Measurements from ENCODE around the gene ACVRL1. TPM values are rescaled to one million over a fixed set of nuclear protein-coding genes. Genes with fewer than 3 reads are reported as not detected.

ACVRL1 gene
- total RNA-seq, 1 donor from 2014 or later, result not detected

DNA sequence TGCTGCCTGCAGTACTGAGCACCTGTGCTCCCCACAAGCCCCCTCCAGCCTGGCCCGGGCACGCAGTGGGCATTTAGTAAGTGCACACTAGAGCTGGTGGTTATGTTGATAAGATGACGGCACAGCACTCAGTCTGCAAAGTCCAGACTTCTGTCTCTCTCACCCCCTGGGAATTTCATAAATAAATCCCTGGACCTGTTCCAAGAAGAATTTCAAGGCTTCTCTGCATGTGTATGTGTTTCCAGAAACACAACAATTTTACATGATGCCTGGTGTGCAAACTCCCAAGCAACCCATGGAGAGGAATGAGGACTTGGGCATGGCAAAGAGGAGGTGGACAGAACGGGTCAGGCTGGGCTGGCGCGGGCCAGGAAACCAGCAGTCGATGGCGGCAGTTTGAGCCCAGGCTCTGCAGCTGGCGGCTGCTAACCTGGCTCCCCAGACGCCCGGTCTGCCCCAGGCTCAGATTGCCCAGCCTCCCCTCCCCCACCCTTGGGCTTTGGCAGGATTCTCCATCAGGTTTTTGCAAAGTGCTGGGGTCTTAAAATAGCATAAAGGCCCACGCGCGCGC is 33.8 kb downstream of the ACVRL1 start:
- intact Hi-C loops (cut with micrococcal nuclease), result no loop called here

DNA sequence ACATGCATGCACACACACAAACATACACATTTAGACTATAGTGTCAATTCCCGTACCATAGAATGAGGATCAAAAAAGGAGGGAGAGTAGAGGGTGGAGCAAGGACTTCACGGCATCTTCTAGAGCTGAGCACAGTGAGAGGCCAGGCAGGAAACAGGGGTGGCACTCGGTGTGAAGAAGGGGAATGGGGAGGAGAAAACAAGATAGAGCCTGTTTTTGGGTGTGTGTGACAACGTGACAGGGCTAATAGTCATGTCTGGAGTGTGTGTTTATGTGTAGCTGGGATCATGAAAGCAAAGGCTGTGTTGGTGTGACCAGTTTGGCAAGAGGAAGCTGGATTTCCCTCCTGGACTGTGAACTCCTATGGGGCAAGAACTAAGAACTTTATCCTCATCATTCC is 34.3 kb downstream of the ACVRL1 start:
- intact Hi-C loops (cut with micrococcal nuclease), result no loop called here

DNA sequence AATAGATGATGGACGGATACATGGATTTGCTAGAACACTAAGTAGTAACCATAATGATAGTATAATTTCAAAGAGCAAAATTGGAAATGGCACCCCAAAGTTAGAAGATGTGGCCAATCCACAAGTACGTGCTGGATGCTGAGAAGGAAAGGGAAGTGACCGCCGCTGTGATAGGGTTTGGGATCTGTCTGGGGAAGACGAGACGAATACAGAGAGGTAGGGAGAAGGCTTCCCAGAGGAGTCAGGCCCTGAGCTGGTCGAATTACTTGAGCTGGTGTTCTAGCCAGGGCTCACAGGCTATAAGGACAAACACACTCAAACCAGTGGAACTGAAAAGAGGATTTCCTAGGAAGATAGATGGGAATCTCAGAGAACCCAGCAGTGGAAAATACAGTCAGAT is 34.8 kb downstream of the ACVRL1 start:
- intact Hi-C loops (cut with micrococcal nuclease), result no loop called here

DNA sequence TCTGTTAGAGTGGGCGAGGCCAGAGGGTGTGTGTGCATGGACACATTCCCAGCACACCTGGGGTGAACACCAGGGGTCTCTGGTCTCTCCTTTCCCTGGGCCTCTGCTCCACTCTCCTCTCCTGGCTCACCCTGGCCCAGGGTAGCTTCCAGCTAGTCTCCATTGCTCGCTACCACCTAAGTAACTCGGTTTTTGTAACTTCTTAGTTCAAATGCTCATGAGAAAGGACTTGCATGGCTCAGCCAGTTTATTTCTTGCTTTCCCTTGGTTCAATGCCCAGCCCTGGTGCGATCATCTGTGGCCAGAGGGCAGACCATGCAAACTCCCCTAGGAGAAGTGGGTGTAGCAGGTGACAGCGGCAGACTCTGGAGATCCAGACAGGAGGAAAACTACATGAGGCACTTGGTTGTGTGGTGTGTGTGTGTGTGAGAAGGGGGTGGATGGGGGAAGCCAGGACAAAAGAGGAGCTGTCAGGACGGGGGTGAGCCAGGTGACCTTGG is 35.2 kb downstream of the ACVRL1 start:
- intact Hi-C loops (cut with micrococcal nuclease), result no loop called here

DNA sequence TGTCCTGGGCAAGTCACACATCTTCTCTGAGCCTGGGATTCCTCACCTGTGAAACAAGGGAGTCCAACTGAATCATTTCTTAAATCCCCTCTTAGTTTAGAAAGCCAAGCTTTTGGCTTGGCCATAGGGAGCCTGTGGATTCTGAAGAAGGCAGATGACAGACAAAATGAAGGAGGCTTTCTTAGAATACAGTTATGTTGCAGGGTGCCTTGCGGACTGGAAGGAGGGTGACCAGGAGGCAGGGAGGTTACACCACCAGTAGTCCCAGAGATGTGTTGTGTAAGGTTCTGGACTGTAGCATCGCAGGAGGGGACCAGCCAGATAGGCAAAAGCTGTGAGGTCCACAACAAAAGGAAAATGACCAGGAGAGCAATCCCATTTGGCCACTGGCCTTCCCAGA is 36.0 kb downstream of the ACVRL1 start:
- intact Hi-C loops (cut with micrococcal nuclease), result no loop called here

DNA sequence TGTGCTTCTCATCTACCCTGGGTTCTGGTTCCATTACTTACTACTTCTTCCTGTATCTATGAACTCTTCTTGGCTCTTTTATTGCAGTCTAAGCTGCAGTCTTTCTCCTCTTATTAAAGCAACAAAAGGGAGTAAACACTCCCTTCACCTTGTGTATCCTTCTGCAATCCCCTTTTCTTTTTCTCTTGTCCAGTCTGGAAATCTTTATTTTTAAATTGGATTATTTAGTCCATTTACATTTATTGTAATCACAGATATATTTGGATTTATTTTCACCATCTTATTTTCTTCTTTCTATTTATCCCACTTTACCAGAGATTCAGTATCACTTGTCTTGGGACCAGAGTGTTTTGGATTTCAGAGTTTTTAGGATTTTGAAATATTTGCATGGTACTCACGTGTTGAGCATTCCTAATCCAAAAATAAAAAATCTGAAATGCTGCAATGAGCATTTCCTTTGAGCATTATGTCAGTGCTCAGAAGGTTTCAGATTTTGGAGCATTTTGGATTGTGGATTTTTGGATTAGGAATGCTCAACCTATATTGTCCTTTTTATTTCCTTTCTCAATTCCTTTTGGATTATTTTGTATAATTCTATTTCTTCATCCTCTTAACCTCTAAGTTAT is 37.4 kb downstream of the ACVRL1 start:
- intact Hi-C loops (cut with micrococcal nuclease), result no loop called here

DNA sequence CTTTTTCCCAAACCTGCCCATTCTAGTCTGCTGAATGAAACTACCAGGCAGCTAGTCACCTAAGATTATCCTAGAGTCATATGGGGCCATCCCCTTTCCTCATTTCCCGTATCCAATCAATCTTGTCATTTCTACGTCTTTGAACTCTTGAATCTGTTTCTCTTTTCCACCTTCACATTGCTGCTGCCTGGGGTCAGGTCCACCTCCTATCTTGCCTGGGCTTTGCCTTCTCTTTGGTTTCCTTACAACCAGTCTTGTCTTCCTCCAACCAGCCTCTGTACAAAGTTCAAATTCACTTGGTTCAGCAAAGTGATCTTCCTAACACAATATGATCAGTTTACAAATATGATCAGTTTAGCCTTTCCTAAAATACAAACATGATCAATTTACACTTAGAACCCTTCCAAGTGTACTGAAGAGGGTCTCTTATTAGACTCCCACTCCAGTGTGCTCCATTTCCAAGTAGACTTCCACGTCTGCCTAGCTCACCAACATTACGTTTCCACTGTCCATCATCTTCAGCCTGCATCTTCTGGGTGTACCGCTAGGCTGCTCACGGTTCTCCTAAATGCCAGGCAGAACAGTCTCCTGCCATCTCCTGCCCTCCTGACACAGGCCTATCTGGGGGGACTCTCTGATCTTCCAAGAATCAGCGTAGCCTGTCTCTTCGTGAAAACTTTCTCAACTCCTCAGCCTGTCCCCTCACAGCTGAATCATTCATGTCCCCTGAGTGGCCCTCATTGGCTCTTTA is 40.1 kb downstream of the ACVRL1 start:
- intact Hi-C loops (cut with micrococcal nuclease), result no loop called here

DNA sequence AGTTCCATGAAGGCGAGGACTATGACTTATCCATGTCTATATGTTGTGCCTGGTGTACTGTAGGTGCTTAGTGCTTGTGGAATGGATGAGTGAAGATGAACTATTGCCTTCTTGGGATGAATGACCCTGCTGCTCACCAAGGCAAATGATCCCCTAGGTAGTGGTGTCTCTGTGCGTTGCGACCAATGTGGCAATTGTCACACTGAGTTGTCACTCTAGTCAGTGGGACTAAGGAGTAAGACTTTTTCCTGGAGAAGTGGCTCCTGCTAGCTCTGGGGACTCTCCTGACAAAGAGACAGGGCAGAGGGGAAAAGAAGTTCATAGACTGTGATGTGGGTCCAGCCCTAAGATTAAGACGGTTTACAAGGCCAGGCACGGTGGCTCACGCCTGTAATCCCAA is 40.8 kb downstream of the ACVRL1 start:
- intact Hi-C loops (cut with micrococcal nuclease), result loop anchor here (2.0 kb wide), 1 partner anchor 81 kb away; no protein-coding TSS in a partner anchor

DNA sequence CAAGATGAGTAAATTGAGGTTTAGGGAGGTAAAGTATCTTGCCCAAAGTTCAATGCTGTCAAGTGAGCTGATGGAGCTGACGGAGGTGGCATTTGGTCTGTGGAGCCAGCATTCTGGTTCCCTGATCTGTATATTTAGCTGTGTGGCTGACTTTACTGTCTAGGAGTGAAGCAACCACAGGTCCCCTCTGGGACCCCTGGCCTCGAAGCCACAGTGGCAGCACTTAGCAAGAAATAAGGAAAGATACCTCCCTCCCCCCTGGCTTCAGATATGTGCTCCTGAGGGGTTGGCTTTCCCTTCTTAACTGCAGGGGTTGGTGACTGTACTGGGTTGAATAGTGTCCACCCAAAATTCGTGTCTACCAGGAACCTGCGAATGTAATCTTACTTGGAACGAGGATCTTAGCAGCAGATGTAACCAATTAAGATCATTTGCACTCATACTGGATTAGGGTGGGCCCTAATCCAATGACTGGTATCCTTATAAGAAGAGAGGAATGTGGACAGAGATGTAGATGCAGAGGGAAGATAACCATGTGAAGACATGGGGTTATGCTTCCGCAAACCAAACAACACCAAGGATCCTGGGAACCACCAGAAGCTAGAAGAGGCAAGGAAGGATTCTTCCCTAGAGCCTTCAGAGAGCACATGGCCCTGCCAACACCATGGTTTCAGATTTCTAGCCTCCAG is 42.2 kb downstream of the ACVRL1 start:
- intact Hi-C loops (cut with micrococcal nuclease), result loop anchor here (2.0 to 10.0 kb wide), 4 partner anchors 23 to 925 kb away; partner anchors contain the start of gene SLC11A2

DNA sequence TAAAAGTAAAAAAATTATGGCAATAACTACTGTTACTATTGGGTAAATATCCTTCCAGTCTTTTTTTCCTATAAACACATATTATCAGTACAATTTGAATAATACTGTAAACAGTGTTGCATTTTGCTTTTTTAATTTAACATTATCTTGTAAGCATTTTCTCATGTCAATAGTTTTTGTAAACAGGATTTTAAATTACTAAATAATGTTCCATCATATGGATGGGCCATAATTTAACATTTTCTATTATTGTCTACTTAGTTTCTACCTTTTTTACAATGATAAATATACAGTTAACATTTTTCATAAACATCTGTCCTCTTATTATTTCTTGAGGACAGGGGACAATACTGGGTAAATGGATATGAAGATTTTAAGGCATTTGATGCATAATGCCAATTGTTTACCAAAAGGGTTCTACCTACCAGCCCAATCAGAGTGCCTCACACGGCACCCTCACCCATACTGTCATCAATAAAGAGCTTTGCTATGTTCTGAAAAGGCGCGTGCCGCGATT is 43.4 kb downstream of the ACVRL1 start:
- intact Hi-C loops (cut with micrococcal nuclease), result loop anchor here (1.0 to 10.0 kb wide), 6 partner anchors 21 to 926 kb away; partner anchors contain the start of genes SLC11A2 and TAMALIN

DNA sequence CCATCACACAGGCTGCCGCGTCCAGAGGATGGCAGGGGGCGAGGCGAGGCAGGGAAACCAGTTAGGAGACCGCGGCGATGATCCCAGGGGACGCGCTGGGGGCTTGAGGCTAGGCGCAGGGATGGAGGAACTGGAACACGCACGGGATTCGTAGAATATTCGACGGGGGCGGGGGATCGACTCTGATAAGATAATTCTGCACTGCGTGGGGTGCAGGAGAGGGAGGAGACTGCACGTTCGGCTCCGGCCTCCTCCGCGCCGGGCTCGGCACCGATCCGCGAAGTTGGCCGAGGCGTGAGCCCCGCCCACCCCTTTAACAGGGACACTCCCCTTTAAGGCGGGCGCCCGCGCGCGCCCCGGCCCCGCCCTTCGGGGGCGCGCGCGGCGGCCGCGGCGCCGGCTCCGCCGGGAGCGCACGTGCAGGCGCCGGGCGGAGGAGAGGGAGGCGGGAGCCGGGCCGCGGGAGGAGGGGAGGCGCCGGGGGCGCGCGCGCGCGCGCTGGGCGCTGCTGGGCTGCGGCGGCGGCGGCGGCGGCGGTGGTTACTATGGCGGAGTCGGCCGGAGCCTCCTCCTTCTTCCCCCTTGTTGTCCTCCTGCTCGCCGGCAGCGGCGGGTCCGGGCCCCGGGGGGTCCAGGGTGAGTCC is 44.0 kb downstream of the ACVRL1 start, which contains the start of gene ACVR1B:
Gene ACVR1B (plus strand): TSS at position 501 of the 644 bp plus-strand sequence. CDS start 45 bp downstream, at position 546.
- intact Hi-C loops (cut with micrococcal nuclease), result loop anchor here (1.0 to 10.0 kb wide), 6 partner anchors 20 to 927 kb away; partner anchors contain the start of genes SLC11A2 and TAMALIN

DNA sequence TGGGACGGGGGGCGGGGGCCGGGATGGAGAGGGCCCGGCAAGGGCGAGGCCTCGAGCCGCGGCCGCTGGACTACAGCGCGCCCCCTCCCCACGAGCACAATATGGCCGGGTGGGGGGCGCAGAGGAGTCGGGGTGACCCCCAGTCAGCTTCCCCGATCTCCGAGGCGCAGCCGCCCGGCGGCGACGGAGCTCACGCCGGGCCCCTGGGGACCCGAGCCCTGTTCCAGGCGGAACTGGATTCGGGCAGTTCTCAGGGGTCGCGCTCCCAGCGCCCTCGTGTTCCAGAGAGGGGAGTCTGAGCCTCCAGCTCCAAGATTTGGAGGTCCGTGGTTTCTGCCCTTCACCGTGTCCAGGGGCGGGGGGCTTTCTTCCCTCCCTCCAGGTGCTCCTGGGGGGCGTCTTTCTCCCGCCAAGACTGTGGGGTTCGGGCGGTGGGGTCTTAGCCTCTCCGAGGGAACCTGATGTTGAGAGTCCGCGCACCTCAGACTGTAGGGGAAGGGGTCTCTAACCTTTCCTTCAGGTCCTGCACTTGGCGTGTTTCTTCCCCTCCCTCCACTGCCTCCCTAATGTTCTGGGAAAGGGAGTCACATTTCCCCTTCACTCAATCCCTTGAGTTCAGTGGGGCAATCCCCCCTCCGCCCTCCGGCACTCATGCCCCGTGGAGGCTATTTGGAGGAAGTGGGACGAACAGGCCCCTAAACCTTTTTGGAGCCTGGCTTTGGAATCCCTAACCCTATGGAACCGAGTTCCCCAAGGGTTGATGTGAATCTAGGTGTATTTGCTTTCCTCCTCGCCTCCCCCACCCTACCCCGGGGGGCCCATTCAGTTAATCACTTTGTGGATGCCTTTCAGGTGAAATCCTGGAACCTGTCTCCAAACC is 44.8 kb downstream of the ACVRL1 start:
- intact Hi-C loops (cut with micrococcal nuclease), result loop anchor here (1.0 to 10.0 kb wide), 6 partner anchors 19 to 927 kb away; partner anchors contain the start of genes SLC11A2 and TAMALIN

DNA sequence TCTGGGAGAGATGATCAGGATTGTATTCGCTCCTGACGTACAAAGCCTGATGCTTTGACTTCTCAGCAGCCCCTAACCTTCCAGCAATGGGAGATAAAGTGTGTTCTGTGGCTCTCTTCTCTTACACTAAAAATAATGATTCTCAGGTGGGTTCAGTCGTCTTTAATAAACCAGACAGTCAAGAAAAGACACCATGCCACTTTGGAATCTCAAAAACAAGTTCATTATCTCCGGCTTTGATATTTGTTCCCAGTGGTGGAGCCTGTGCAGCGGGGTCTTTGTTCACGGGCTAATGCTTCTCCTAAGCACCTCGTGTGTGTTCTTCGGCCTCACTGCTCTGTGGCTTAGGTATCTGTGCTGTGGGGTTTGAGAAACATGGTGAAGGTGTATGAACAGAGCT is 45.8 kb downstream of the ACVRL1 start:
- intact Hi-C loops (cut with micrococcal nuclease), result loop anchor here (10.0 kb wide), 1 partner anchor 928 kb away; the partner anchor contains the start of gene SLC11A2

DNA sequence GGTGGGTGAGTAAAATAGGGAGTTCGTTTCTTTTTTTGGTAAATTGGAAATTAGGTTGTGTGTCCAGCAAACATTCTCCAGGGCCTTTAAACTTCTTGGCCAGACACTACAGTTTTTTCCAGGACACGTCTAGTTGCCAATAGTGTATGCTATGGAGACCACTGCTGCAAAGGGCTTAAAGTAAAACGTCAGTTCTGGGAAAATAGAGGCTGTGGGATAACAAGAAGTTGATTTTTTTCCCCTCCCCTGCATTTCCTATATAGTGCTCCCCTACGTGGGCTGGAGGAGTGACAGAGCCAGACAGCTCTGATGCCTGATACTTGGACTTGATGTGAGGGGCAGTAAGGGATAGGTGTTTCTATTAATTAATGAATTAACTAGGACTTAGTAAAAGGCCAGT is 46.6 kb downstream of the ACVRL1 start:
- intact Hi-C loops (cut with micrococcal nuclease), result loop anchor here (10.0 kb wide), 1 partner anchor 929 kb away; the partner anchor contains the start of gene SLC11A2

DNA sequence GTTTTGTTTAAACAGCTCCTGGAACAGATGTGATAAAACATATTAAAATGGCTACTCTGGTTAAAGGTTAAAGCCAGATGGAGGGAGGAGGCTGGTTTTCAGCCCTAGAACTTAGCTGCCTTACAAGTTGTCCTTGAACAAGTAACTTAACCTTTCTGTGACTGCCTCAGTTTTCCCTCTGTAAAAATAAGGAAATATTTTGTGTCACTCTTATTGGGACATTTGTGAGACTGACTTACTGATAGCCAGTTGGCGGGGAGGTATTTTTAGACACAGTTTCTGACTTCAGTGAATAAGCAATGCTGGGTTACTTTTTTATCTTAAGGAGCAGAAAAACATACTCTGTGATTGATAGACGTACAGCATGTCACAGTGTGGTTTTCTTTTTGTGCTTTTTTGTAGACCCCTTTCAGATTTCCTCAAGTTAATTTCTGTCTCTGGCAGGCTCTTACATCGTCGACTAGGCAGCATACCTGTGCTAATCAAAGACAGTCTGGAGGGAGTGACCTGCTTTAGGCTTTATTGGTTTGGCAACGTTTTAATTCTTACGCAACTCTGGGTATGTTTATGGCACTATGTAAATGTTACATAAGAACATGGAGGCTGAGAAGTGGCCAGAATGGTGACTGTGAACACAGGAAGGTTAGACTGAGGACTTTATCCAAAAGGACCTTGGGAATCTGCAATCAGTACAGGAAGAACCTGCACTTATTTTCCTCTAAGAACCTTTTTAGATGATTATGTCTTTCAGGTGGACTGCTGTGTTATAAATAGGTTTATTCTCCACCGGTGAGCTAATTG is 47.5 kb downstream of the ACVRL1 start:
- intact Hi-C loops (cut with micrococcal nuclease), result loop anchor here (10.0 kb wide), 1 partner anchor 930 kb away; the partner anchor contains the start of gene SLC11A2

DNA sequence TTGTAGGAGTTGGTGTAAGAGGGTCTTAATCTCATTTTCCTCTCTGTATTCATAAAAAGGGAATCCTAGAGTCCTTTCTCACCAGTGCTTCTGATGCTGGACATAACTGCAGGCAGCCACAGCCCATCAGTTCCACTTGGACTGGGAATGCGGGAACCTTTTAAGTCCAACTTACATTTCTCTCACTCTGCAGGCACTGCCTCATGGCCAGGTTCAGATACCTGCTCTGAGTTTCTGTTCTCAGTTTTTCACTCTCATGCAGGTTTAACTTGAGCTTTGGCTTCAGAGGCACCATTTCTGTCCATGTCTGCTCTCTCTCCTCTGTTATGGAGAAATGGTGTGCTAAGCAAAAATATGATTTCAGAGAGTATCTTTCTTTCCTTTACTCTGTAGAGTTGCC is 48.4 kb downstream of the ACVRL1 start:
- intact Hi-C loops (cut with micrococcal nuclease), result loop anchor here (10.0 kb wide), 1 partner anchor 931 kb away; the partner anchor contains the start of gene SLC11A2

DNA sequence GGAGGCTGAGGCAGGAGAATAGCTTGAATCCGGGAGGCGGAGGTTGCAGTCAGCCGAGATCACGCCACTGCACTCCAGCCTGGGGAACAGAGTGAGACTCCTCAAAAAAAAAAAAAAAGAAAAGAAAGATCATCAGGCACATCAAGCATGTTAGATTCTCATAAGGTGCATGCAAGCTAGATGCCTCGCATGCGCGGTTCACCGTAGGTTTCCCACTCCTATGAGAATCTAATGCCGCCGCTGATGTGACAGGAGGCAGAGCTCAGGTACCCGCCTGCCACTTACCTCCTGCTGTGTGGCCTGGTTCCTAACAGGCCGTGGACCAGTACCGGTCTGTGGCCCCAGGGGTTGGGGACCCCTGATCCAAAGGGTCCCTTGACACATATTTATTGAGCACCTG is 51.2 kb downstream of the ACVRL1 start:
- intact Hi-C loops (cut with micrococcal nuclease), result loop anchor here (10.0 kb wide), 1 partner anchor 934 kb away; the partner anchor contains the start of gene SLC11A2

DNA sequence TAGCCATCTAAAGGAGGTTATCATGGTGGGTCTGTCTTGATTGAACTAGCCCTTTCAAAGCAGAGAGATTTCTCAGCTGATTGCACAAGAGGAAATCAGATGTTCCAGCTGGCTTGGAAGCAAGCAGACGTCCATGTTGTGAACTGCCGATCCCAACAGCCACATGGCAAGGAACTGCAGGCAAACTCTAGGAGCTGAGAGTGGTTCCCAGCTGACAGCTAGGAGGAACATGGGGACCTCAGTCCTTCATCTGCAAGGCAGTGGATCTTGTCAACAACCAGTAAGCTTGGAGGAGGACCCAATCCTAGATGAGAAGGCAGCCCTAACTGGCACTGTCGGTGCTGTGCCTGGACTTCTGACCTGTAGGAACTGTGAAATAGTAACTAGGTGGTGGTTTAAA is 51.9 kb downstream of the ACVRL1 start:
- intact Hi-C loops (cut with micrococcal nuclease), result loop anchor here (10.0 kb wide), 1 partner anchor 934 kb away; the partner anchor contains the start of gene SLC11A2
